GM12878 (cell line): ENCODE measurements around the gene NTM. TPM values are rescaled to one million over a fixed set of nuclear protein-coding genes. Genes with fewer than 3 reads are reported as not detected.

Experiments used
- ATAC-seq: fragments of 200-7000 bp; cut with Tn5 transposase; 3 replicates; pipeline ENCODE4 v1.9.1; 2020; ENCODE audit warnings: mild to moderate bottlenecking, moderate library complexity
- BruUV-seq: library from RNA; stranded (reverse); fragments of 400-500 nt; replicated peaks from 2 replicates; lab custom pipeline; 2021; lab: Mats Ljungman, UMichigan
- CTCF ChIA-PET: fragments of 300-600 bp; sonication (Branson Sonifier 250); formaldehyde crosslinking; extraction: SDS; loops from one replicate; lab custom pipeline; 2021; ENCODE audit warnings: inconsistent platforms; lab: Yijun Ruan, JAX
- POLR2A ChIA-PET: fragments of 350-600 bp; formaldehyde crosslinking; extraction: SDS; loops from one replicate; lab custom pipeline; 2021; ENCODE audit warnings: inconsistent platforms; lab: Charles Lee
- RAD21 ChIA-PET: fragments of 300-600 bp; sonication (Branson Sonifier 250); formaldehyde crosslinking; loops from one replicate; lab custom pipeline; 2023; ENCODE audit warnings: antibody characterized with exemption; ENCODE audit not compliant: unreplicated experiment; lab: Charles Lee
- SMC1A ChIA-PET: fragments of 300-600 bp; sonication (Branson Sonifier 250); formaldehyde crosslinking; loops from one replicate; lab custom pipeline; 2023; ENCODE audit not compliant: unreplicated experiment, uncharacterized antibody; lab: Charles Lee
- DNase-seq: peaks from one replicate; pipeline ENCODE4 v3.0.0-alpha.2; 2011; ENCODE audit warnings: low read depth, low spot score
- FAIRE-seq: peaks from 3 replicates; lab custom pipeline; 2011; peaks lifted over from hg19 to GRCh38; lab: Jason Lieb, UNC
- H2AFZ ChIP-seq: 2 replicates; pipeline ENCODE4 v1.6.0; 2011; ENCODE audit warnings: low read depth, low read length, control low read depth; ENCODE audit not compliant: control insufficient read depth
- H3K27ac ChIP-seq: 2 replicates; pipeline ENCODE4 v1.5.1; 2011; ENCODE audit warnings: control low read depth; ENCODE audit not compliant: control insufficient read depth, insufficient read depth
- H3K27me3 ChIP-seq, 2 experiments: replicated peaks in 1 of 2; 2 replicates each; pipeline versions ENCODE4 v1.6.0 to v1.6.1; 2011; ENCODE audit warnings: low read length in 1 of 2; ENCODE audit not compliant: control insufficient read depth in 2 of 2, insufficient read depth in 2 of 2
- H3K36me3 ChIP-seq, 2 experiments: 2 replicates each; pipeline ENCODE4 v1.5.1; 2011; ENCODE audit warnings: low read length in 1 of 2; ENCODE audit not compliant: control insufficient read depth in 2 of 2, insufficient read depth in 2 of 2
- H3K4me1 ChIP-seq: 2 replicates; pipeline ENCODE4 v1.6.1; 2011; ENCODE audit warnings: mild to moderate bottlenecking, low read length, moderate library complexity, mixed read lengths; ENCODE audit not compliant: control insufficient read depth, insufficient read depth
- H3K4me2 ChIP-seq: 2 replicates; pipeline ENCODE4 v1.6.0; 2011; ENCODE audit warnings: control low read depth; ENCODE audit not compliant: control insufficient read depth, insufficient read depth
- H3K4me3 ChIP-seq: fragments of 200-600 bp; sonication (generic); 2 replicates; pipeline ENCODE4 v1.5.1; 2016
- H3K79me2 ChIP-seq: 2 replicates; pipeline ENCODE4 v1.6.0; 2011; ENCODE audit warnings: low read length; ENCODE audit not compliant: control insufficient read depth, insufficient read depth
- H3K9ac ChIP-seq: 2 replicates; pipeline ENCODE4 v1.8.0; 2011; ENCODE audit warnings: low read length, control low read depth, mixed read lengths; ENCODE audit not compliant: control insufficient read depth, insufficient read depth
- H3K9me3 ChIP-seq: replicated peaks from 3 replicates; pipeline ENCODE4 v1.5.1; 2011; ENCODE audit warnings: mild to moderate bottlenecking, low read length; ENCODE audit not compliant: control insufficient read depth, insufficient read depth
- H4K20me1 ChIP-seq: 2 replicates; pipeline ENCODE4 v1.6.0; 2011; ENCODE audit not compliant: control insufficient read depth, insufficient read depth
- EED ChIP-seq: sonication (generic); IDR thresholded peaks from 2 replicates; pipeline ENCODE4 v1.6.1; 2016; ENCODE audit warnings: antibody characterized with exemption, low read depth
- MEF2B ChIP-seq: fragments of 450-650 bp; IDR thresholded peaks from 2 replicates; pipeline ENCODE4 v1.6.1; 2018; ENCODE audit warnings: mild to moderate bottlenecking, moderate library complexity; ENCODE audit not compliant: partially characterized antibody, poor library complexity, severe bottlenecking
- MXI1 ChIP-seq: fragments of 150-350 bp; IDR thresholded peaks from 2 replicates; pipeline ENCODE4 v1.6.1; 2011; ENCODE audit warnings: low read depth, mild to moderate bottlenecking, inconsistent platforms, low read length, improper control_type of control experiment
- SIX5 ChIP-seq: IDR thresholded peaks from 2 replicates; pipeline ENCODE4 v1.6.1; 2011; ENCODE audit warnings: mild to moderate bottlenecking, low read depth, low read length, moderate library complexity; ENCODE audit not compliant: severe bottlenecking
- TARDBP ChIP-seq: IDR thresholded peaks from 2 replicates; pipeline ENCODE4 v1.6.1; 2016; ENCODE audit warnings: borderline replicate concordance
- ZZZ3 ChIP-seq: IDR thresholded peaks from 2 replicates; pipeline ENCODE4 v1.6.1; 2011; ENCODE audit warnings: low read depth; ENCODE audit not compliant: control insufficient read depth, insufficient read length
- WGBS: methylation state at CpG from one replicate; pipeline ENCODE4 v1.1.6; 2016; ENCODE audit warnings: low lambda C conversion rate; ENCODE audit not compliant: insufficient replicate concordance, insufficient coverage; ENCODE audit errors: missing lambda C conversion rate; 5-methylcytosine and 5-hydroxymethylcytosine counted together
- in situ Hi-C: fragments of 300-500 bp; cut with MboI; formaldehyde crosslinking; loops from 9 replicates; pipeline ENCODE4 v1.14.3; 2018; ENCODE audit warnings: mixed read lengths
- intact Hi-C: fragments of 100-400 bp; cut with micrococcal nuclease; formaldehyde crosslinking; loops from one replicate; pipeline ENCODE4 v1.14.2; 2022; ENCODE audit not compliant: unreplicated experiment
- polyA plus RNA-seq, 11 experiments: library from polyadenylated mRNA; depleted of rRNA in 4 of 11; unstranded in 6 of 11; stranded (reverse) in 5 of 11; fragments of >200 nt; fragmentation: Nextera tagmentation in 4 of 11; fragmentation: Illumina TruSeq in 1 of 11; extraction: Ambion mirVana in 4 of 11; extraction: Trizol in 1 of 11; gene quantifications; 1 replicate in 1 of 11; 2 replicates in 10 of 11; pipeline versions ENCODE4 v1.2.1 to v1.2.3, GENCODE V29; 2011 to 2016; ENCODE audit warnings: inconsistent platforms in 2 of 11, missing spikeins in 2 of 11, low read depth in 1 of 11
- total RNA-seq, 4 experiments: library from RNA; depleted of rRNA in 3 of 4; stranded (reverse); fragments of >200 nt in 3 of 4; fragmentation: Illumina TruSeq in 1 of 4; extraction: Trizol in 1 of 4; gene quantifications; 2 replicates each; pipeline versions ENCODE4 v1.2.1 to v1.2.3, GENCODE V29; 2013 to 2021
- TF ChIP-seq, protein P1 (sequence below): IDR thresholded peaks from 2 replicates; pipeline ENCODE4 v1.6.1; 2011; ENCODE audit warnings: low read depth, mild to moderate bottlenecking, low read length, moderate library complexity, borderline replicate concordance; ENCODE audit errors: extremely low read depth

Gene NTM
- total and polyA plus RNA-seq, 10 of the 15 experiments (the other 5 are each of a cell fraction or from before 2014, with no cell fraction given), result not detected

DNA sequence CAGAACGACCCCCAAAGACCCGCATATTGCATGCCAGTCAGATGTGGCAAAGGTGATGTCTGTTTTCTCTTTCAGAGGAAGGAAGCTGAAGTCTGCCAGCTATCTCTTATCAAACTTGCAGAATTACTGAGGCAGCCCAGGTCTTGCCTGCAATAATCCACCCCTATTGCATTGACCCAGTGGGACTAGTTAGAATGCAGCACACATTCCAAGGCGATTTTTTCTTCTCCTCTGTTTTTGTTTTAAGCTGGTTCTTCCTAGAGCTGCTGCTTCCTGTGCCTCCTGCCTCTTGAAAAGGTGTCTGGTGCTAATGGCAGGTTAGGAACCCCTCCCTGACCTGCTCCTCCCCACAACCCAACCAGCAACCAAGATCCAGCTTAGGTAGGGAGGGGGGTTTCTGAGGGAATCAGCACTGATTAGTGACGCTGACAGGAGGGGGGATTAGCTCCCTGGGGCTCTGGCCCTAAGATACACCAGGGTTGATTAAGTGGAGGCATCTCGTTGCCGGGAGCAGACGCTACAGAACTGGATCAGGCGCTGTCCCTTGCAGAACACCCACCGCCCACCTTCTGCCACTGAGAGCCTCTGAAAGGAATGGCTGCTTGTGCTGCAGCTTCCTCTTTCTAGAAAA lies 2.8 kb downstream of the NTM start:
- no peak overlapping the region for H3K4me3 ChIP-seq
- H3K4me1 ChIP-seq, result no peaks in the 10 kb centered on the region
- intact Hi-C loops, result no loop called here
- H3K36me3 ChIP-seq, result no peaks in the 10 kb centered on the region
- no peak for FAIRE-seq
- BruUV-seq, result no TSS peak
- in situ Hi-C loops, result no loop called here
- DNase-seq, result no peak
- no peaks in the 10 kb centered on the region for H3K9me3 ChIP-seq
- H4K20me1 ChIP-seq, result no peaks in the 10 kb centered on the region
- H3K79me2 ChIP-seq, result no peaks in the 10 kb centered on the region
- peaks cover 6 to 13% of the 10 kb centered on the region in 2 experiments for H3K27me3 ChIP-seq
- no peak overlapping the region for H3K27ac ChIP-seq
- WGBS, result 29% methylated on average over 9 of the region's 9 CpGs
- CTCF ChIA-PET, result no interaction called here
- no peak overlapping the region for H3K9ac ChIP-seq
- TF ChIP-seq TARDBP (no peak), MXI1 (no peak)
- TF ChIP-seq, all 136 proteins: peak for 0
- ChIA-PET RAD21 (no interaction called here), SMC1A (no interaction called here), POLR2A (no interaction called here)
- Histone ChIP-seq H3K4me2 (no peak overlapping the region), H2AFZ (no peak overlapping the region)
- ATAC-seq, result no peak

DNA sequence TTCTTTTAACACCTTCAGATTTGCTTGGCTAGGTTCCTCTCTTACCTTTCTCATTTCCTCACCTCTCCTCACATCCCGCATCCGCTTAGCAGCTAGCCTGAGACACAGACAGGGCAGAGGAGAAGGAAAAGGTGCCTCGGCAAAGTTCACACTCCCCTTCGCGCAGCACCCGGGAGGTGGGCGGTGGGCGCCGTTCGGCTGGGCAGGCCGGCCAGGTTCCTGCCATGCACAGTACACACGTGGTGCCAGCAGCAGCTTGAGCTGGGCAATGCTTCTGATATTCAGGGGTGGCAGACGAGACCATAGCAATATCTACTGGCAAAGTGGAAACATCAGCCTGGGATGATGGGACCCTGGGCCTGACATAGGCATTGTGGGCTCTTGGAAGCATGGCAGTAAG lies 3.3 kb downstream of the NTM start:
- FAIRE-seq (no peak), ATAC-seq (no peak), DNase-seq (no peak)
- Histone ChIP-seq H3K27me3 (peaks cover 6 to 13% of the 10 kb centered on the region in 2 experiments), H3K4me1 (no peaks in the 10 kb centered on the region), H3K79me2 (no peaks in the 10 kb centered on the region), H3K9ac (no peak overlapping the region), H3K9me3 (no peaks in the 10 kb centered on the region), H3K36me3 (no peaks in the 10 kb centered on the region), H2AFZ (no peak overlapping the region), H3K4me3 (no peak overlapping the region), H3K27ac (no peak overlapping the region), H3K4me2 (no peak overlapping the region), H4K20me1 (no peaks in the 10 kb centered on the region)
- WGBS, result 62% methylated on average over 11 of the region's 13 CpGs
- intact Hi-C loops (no loop called here), in situ Hi-C loops (no loop called here)
- BruUV-seq, result no TSS peak
- SMC1A ChIA-PET, result no interaction called here
- CTCF ChIA-PET, result no interaction called here
- POLR2A ChIA-PET, result no interaction called here
- RAD21 ChIA-PET, result no interaction called here
- TF ChIP-seq MEF2B (no peak), SIX5 (no peak), EED (no peak), ZZZ3 (no peak)
- TF ChIP-seq, protein P1, sequence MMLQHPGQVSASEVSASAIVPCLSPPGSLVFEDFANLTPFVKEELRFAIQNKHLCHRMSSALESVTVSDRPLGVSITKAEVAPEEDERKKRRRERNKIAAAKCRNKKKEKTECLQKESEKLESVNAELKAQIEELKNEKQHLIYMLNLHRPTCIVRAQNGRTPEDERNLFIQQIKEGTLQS, result no peak
